WTC11 (cell line): ENCODE results near the gene INCA1. TPM values are rescaled to one million over a fixed set of nuclear protein-coding genes. Genes with fewer than 3 reads are reported as not detected.

Source experiments
- ELF4 ChIP-seq: sonication (generic); formaldehyde crosslinking; IDR thresholded peaks from 2 replicates; pipeline ENCODE4 v1.8.1; 2022; ENCODE audit warnings: low read depth, mild to moderate bottlenecking, moderate library complexity, missing genetic modification reagents
- EMX1 ChIP-seq: fragments of 250-450 bp; sonication (Bioruptor Pico); IDR thresholded peaks from 2 replicates; pipeline ENCODE4 v1.8.0; 2021; ENCODE audit warnings: mild to moderate bottlenecking
- FOXJ3 ChIP-seq: sonication (generic); formaldehyde crosslinking; IDR thresholded peaks from 2 replicates; pipeline ENCODE4 v1.9.0; 2021; ENCODE audit warnings: missing genetic modification reagents, mild to moderate bottlenecking, borderline replicate concordance
- FOXP1 ChIP-seq: sonication (generic); formaldehyde crosslinking; IDR thresholded peaks from 2 replicates; pipeline ENCODE4 v1.8.0; 2022; ENCODE audit warnings: missing genetic modification reagents, mild to moderate bottlenecking, moderate library complexity, borderline replicate concordance
- JUN ChIP-seq: sonication (generic); formaldehyde crosslinking; IDR thresholded peaks from 2 replicates; pipeline ENCODE4 v1.8.0; 2023; ENCODE audit warnings: mild to moderate bottlenecking, missing genetic modification reagents
- MXD4 ChIP-seq: fragments of 250-450 bp; sonication (Bioruptor Pico); IDR thresholded peaks from 2 replicates; pipeline ENCODE4 v1.8.0; 2021; ENCODE audit warnings: mild to moderate bottlenecking, moderate library complexity, borderline replicate concordance
- NFE2L1 ChIP-seq: sonication (generic); formaldehyde crosslinking; IDR thresholded peaks from 2 replicates; pipeline ENCODE4 v1.8.1; 2023; ENCODE audit warnings: missing genetic modification reagents
- NR1H2 ChIP-seq: sonication (generic); formaldehyde crosslinking; IDR thresholded peaks from 2 replicates; pipeline ENCODE4 v1.9.0; 2021; ENCODE audit warnings: mild to moderate bottlenecking, moderate library complexity, missing genetic modification reagents
- NR2C2 ChIP-seq: sonication (generic); formaldehyde crosslinking; IDR thresholded peaks from 2 replicates; pipeline ENCODE4 v1.8.0; 2022; ENCODE audit warnings: mild to moderate bottlenecking, missing genetic modification reagents
- NR3C1 ChIP-seq: sonication (generic); formaldehyde crosslinking; conservative IDR thresholded peaks from 2 replicates; pipeline ENCODE4 v1.8.1; 2023; ENCODE audit warnings: low read depth, mild to moderate bottlenecking, missing genetic modification reagents
- RORB ChIP-seq: fragments of 250-450 bp; sonication (Bioruptor Pico); IDR thresholded peaks from 2 replicates; pipeline ENCODE4 v1.9.0; 2021; ENCODE audit warnings: mild to moderate bottlenecking
- SP1 ChIP-seq: sonication (generic); formaldehyde crosslinking; conservative IDR thresholded peaks from 2 replicates; pipeline ENCODE4 v1.8.1; 2022; ENCODE audit warnings: missing genetic modification reagents
- TEAD4 ChIP-seq: sonication (generic); formaldehyde crosslinking; IDR thresholded peaks from 2 replicates; pipeline ENCODE4 v1.8.0; 2022; ENCODE audit warnings: mild to moderate bottlenecking, missing genetic modification reagents
- ZNF138 ChIP-seq: sonication (generic); formaldehyde crosslinking; conservative IDR thresholded peaks from 2 replicates; pipeline ENCODE4 v1.8.1; 2022; ENCODE audit warnings: mild to moderate bottlenecking, moderate library complexity, missing genetic modification reagents
- ZNF263 ChIP-seq: sonication (generic); formaldehyde crosslinking; IDR thresholded peaks from 2 replicates; pipeline ENCODE4 v1.8.1; 2022; ENCODE audit warnings: low read depth, mild to moderate bottlenecking, moderate library complexity, missing genetic modification reagents
- ZNF317 ChIP-seq: sonication (generic); formaldehyde crosslinking; IDR thresholded peaks from 2 replicates; pipeline ENCODE4 v1.8.1; 2023; ENCODE audit warnings: low read depth, mild to moderate bottlenecking, moderate library complexity, missing genetic modification reagents, borderline replicate concordance
- ZNF396 ChIP-seq: fragments of 250-450 bp; sonication (Bioruptor Pico); IDR thresholded peaks from 2 replicates; pipeline ENCODE4 v1.8.0; 2021; ENCODE audit warnings: mild to moderate bottlenecking, moderate library complexity, borderline replicate concordance
- total RNA-seq: library from RNA; stranded (reverse); gene quantifications from 3 replicates; pipeline ENCODE4 v1.2.3, GENCODE V29; 2021
- TF ChIP-seq, protein P1 (sequence below): sonication (generic); formaldehyde crosslinking; IDR thresholded peaks from 2 replicates; pipeline ENCODE4 v1.8.0; 2022; ENCODE audit warnings: mild to moderate bottlenecking, missing genetic modification reagents
- TF ChIP-seq, protein P2 (sequence below): sonication (generic); formaldehyde crosslinking; conservative IDR thresholded peaks from 2 replicates; pipeline ENCODE4 v1.8.1; 2022; ENCODE audit warnings: mild to moderate bottlenecking, missing genetic modification reagents
- TF ChIP-seq, protein P3 (sequence below): sonication (generic); formaldehyde crosslinking; IDR thresholded peaks from 2 replicates; pipeline ENCODE4 v1.8.0; 2022; ENCODE audit warnings: mild to moderate bottlenecking, missing genetic modification reagents
- TF ChIP-seq, protein P4 (sequence below): fragments of 250-450 bp; sonication (Bioruptor Pico); IDR thresholded peaks from 2 replicates; pipeline ENCODE4 v1.9.0; 2021; ENCODE audit warnings: moderate library complexity, mild to moderate bottlenecking, inconsistent platforms, borderline replicate concordance
- TF ChIP-seq, protein P5 (sequence below): sonication (generic); formaldehyde crosslinking; IDR thresholded peaks from 2 replicates; pipeline ENCODE4 v1.8.0; 2022; ENCODE audit warnings: missing genetic modification reagents
- TF ChIP-seq, protein P6 (sequence below): sonication (generic); formaldehyde crosslinking; IDR thresholded peaks from 2 replicates; pipeline ENCODE4 v1.8.1; 2023; ENCODE audit warnings: mild to moderate bottlenecking, missing genetic modification reagents
- TF ChIP-seq, protein P7 (sequence below): sonication (generic); formaldehyde crosslinking; IDR thresholded peaks from 2 replicates; pipeline ENCODE4 v1.8.1; 2022; ENCODE audit warnings: mild to moderate bottlenecking, missing genetic modification reagents, moderate library complexity, borderline replicate concordance
- TF ChIP-seq, protein P8 (sequence below): sonication (generic); formaldehyde crosslinking; IDR thresholded peaks from 2 replicates; pipeline ENCODE4 v1.8.1; 2022; ENCODE audit warnings: missing genetic modification reagents, borderline replicate concordance
- TF ChIP-seq, protein P9 (sequence below): sonication (generic); formaldehyde crosslinking; conservative IDR thresholded peaks from 2 replicates; pipeline ENCODE4 v1.8.1; 2023; ENCODE audit warnings: mild to moderate bottlenecking, low read depth, missing genetic modification reagents, moderate library complexity

The INCA1 gene
- total RNA-seq, 1 experiment from 2014 or later: 0.61 TPM

DNA sequence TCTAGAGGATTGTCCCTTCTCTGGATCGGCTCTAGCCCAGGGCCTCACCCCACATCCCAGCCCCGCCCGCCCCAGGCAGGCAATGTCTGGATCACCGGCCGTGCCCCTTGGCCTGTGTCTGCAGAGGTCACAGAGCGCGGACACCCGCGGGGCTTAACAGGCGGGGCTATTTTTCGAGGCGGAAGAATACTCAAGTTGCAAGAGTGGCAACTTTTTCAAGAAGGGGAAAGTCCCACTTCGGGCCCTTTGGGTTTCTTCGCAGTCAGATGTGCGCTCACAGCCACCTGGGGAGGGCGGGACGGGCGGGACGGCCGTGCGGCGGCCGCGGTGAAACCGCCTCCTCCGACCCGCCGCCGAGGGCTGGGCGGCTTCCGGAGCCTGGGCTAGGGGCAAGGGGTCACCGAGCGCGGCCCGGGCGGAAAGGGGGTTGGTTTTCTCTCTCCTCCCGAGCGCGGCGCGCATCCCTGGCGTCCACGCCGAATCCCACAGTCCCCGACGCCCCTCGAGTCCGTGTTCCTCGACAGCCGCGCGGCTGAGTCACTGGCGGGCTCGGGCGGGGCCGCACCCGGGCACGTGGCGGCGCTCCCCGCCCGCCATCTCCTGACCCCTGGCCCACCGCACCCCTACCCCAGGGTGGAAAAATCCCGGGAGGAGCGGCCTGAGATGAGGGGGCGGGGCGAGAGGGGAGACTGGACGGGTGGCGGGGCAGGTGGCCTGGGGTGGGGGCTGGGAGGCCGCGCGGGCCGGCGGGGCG, 47.8 kb downstream of the INCA1 start (continued):
- TF ChIP-seq ZNF317 (CRISPR knock-in tag): no peak
- no peak for TF ChIP-seq NR3C1
- TF ChIP-seq, protein P1, sequence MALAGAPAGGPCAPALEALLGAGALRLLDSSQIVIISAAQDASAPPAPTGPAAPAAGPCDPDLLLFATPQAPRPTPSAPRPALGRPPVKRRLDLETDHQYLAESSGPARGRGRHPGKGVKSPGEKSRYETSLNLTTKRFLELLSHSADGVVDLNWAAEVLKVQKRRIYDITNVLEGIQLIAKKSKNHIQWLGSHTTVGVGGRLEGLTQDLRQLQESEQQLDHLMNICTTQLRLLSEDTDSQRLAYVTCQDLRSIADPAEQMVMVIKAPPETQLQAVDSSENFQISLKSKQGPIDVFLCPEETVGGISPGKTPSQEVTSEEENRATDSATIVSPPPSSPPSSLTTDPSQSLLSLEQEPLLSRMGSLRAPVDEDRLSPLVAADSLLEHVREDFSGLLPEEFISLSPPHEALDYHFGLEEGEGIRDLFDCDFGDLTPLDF (CRISPR knock-in tag): no peak
- no peak for TF ChIP-seq FOXP1 (CRISPR knock-in tag)
- TF ChIP-seq, protein P2, sequence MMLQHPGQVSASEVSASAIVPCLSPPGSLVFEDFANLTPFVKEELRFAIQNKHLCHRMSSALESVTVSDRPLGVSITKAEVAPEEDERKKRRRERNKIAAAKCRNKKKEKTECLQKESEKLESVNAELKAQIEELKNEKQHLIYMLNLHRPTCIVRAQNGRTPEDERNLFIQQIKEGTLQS: no peak
- TF ChIP-seq, protein P3, sequence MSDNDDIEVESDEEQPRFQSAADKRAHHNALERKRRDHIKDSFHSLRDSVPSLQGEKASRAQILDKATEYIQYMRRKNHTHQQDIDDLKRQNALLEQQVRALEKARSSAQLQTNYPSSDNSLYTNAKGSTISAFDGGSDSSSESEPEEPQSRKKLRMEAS (CRISPR knock-in tag): peak; percentile 88; the same call in 1 of the 2 replicates
- TF ChIP-seq, protein P4, sequence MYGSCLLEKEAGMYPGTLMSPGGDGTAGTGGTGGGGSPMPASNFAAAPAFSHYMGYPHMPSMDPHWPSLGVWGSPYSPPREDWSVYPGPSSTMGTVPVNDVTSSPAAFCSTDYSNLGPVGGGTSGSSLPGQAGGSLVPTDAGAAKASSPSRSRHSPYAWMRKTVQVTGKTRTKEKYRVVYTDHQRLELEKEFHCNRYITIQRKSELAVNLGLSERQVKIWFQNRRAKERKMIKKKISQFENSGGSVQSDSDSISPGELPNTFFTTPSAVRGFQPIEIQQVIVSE (CRISPR knock-in tag): no peak
- TF ChIP-seq, protein P5, sequence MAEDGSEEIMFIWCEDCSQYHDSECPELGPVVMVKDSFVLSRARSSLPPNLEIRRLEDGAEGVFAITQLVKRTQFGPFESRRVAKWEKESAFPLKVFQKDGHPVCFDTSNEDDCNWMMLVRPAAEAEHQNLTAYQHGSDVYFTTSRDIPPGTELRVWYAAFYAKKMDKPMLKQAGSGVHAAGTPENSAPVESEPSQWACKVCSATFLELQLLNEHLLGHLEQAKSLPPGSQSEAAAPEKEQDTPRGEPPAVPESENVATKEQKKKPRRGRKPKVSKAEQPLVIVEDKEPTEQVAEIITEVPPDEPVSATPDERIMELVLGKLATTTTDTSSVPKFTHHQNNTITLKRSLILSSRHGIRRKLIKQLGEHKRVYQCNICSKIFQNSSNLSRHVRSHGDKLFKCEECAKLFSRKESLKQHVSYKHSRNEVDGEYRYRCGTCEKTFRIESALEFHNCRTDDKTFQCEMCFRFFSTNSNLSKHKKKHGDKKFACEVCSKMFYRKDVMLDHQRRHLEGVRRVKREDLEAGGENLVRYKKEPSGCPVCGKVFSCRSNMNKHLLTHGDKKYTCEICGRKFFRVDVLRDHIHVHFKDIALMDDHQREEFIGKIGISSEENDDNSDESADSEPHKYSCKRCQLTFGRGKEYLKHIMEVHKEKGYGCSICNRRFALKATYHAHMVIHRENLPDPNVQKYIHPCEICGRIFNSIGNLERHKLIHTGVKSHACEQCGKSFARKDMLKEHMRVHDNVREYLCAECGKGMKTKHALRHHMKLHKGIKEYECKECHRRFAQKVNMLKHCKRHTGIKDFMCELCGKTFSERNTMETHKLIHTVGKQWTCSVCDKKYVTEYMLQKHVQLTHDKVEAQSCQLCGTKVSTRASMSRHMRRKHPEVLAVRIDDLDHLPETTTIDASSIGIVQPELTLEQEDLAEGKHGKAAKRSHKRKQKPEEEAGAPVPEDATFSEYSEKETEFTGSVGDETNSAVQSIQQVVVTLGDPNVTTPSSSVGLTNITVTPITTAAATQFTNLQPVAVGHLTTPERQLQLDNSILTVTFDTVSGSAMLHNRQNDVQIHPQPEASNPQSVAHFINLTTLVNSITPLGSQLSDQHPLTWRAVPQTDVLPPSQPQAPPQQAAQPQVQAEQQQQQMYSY (CRISPR knock-in tag): no peak
- peak; percentile 50 for TF ChIP-seq SP1 (CRISPR knock-in tag)
- no peak for TF ChIP-seq TEAD4 (CRISPR knock-in tag)
- no peak for TF ChIP-seq NR2C2 (CRISPR knock-in tag)
- no peak for TF ChIP-seq ZNF138 (CRISPR knock-in tag)
- no peak for TF ChIP-seq ZNF396 (CRISPR knock-in tag)
- no peak for TF ChIP-seq FOXJ3 (CRISPR knock-in tag)
- no peak for TF ChIP-seq RORB (CRISPR knock-in tag)
- TF ChIP-seq, protein P6, sequence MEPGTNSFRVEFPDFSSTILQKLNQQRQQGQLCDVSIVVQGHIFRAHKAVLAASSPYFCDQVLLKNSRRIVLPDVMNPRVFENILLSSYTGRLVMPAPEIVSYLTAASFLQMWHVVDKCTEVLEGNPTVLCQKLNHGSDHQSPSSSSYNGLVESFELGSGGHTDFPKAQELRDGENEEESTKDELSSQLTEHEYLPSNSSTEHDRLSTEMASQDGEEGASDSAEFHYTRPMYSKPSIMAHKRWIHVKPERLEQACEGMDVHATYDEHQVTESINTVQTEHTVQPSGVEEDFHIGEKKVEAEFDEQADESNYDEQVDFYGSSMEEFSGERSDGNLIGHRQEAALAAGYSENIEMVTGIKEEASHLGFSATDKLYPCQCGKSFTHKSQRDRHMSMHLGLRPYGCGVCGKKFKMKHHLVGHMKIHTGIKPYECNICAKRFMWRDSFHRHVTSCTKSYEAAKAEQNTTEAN (CRISPR knock-in tag): no peak
- 0 out of 2 replicates have a peak, but pooled peaks have one; percentile 13 for TF ChIP-seq EMX1 (CRISPR knock-in tag)
- TF ChIP-seq, protein P7, sequence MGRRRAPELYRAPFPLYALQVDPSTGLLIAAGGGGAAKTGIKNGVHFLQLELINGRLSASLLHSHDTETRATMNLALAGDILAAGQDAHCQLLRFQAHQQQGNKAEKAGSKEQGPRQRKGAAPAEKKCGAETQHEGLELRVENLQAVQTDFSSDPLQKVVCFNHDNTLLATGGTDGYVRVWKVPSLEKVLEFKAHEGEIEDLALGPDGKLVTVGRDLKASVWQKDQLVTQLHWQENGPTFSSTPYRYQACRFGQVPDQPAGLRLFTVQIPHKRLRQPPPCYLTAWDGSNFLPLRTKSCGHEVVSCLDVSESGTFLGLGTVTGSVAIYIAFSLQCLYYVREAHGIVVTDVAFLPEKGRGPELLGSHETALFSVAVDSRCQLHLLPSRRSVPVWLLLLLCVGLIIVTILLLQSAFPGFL (CRISPR knock-in tag): no peak
- TF ChIP-seq MXD4 (CRISPR knock-in tag): no peak
- TF ChIP-seq, protein P8, sequence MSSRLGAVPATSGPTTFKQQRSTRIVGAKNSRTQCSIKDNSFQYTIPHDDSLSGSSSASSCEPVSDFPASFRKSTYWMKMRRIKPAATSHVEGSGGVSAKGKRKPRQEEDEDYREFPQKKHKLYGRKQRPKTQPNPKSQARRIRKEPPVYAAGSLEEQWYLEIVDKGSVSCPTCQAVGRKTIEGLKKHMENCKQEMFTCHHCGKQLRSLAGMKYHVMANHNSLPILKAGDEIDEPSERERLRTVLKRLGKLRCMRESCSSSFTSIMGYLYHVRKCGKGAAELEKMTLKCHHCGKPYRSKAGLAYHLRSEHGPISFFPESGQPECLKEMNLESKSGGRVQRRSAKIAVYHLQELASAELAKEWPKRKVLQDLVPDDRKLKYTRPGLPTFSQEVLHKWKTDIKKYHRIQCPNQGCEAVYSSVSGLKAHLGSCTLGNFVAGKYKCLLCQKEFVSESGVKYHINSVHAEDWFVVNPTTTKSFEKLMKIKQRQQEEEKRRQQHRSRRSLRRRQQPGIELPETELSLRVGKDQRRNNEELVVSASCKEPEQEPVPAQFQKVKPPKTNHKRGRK (CRISPR knock-in tag): no peak
- no peak for TF ChIP-seq JUN (CRISPR knock-in tag)
- TF ChIP-seq ZNF263 (CRISPR knock-in tag): no peak
- no peak for TF ChIP-seq ELF4
- TF ChIP-seq, protein P9, sequence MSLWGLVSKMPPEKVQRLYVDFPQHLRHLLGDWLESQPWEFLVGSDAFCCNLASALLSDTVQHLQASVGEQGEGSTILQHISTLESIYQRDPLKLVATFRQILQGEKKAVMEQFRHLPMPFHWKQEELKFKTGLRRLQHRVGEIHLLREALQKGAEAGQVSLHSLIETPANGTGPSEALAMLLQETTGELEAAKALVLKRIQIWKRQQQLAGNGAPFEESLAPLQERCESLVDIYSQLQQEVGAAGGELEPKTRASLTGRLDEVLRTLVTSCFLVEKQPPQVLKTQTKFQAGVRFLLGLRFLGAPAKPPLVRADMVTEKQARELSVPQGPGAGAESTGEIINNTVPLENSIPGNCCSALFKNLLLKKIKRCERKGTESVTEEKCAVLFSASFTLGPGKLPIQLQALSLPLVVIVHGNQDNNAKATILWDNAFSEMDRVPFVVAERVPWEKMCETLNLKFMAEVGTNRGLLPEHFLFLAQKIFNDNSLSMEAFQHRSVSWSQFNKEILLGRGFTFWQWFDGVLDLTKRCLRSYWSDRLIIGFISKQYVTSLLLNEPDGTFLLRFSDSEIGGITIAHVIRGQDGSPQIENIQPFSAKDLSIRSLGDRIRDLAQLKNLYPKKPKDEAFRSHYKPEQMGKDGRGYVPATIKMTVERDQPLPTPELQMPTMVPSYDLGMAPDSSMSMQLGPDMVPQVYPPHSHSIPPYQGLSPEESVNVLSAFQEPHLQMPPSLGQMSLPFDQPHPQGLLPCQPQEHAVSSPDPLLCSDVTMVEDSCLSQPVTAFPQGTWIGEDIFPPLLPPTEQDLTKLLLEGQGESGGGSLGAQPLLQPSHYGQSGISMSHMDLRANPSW (CRISPR knock-in tag): no peak
- no peak for TF ChIP-seq NR1H2 (CRISPR knock-in tag)
- 0 out of 2 replicates have a peak, but pooled peaks have one; percentile 28 for TF ChIP-seq NFE2L1 (CRISPR knock-in tag)
